GM12892 (cell line): ENCODE results near the gene TALDO1.

ENCODE experiments used
- POLR2A ChIP-seq: IDR thresholded peaks from 2 replicates; pipeline ENCODE4 v1.6.1; 2011; ENCODE audit warnings: low read depth, low read length, control low read depth
- POLR2AphosphoS5 ChIP-seq: IDR thresholded peaks from 2 replicates; pipeline ENCODE4 v1.6.1; 2011; ENCODE audit warnings: low read depth, low read length, control low read depth
- TAF1 ChIP-seq: IDR thresholded peaks from 2 replicates; pipeline ENCODE4 v1.6.1; 2011; ENCODE audit warnings: low read depth, mild to moderate bottlenecking, control low read depth, low read length, borderline replicate concordance

- TF ChIP-seq POLR2AphosphoS5 (no peak), POLR2A (0 out of 2 replicates have a peak, but pooled peaks have one; percentile 11), TAF1 (no peak)
These were observed 42.0 kb downstream of the TALDO1 start for GRCh38 chr11:788953-789940.
